NT2/D1 (cell line): ENCODE results near the gene CCNE1.

Experiments
- YY1 ChIP-seq: IDR thresholded peaks from 2 replicates; pipeline ENCODE4 v1.6.1; 2011; ENCODE audit not compliant: insufficient read length, insufficient read depth
- ZNF274 ChIP-seq: IDR thresholded peaks from 2 replicates; pipeline ENCODE4 v1.6.1; 2011; ENCODE audit warnings: mild to moderate bottlenecking, low read depth, low read length

DNA sequence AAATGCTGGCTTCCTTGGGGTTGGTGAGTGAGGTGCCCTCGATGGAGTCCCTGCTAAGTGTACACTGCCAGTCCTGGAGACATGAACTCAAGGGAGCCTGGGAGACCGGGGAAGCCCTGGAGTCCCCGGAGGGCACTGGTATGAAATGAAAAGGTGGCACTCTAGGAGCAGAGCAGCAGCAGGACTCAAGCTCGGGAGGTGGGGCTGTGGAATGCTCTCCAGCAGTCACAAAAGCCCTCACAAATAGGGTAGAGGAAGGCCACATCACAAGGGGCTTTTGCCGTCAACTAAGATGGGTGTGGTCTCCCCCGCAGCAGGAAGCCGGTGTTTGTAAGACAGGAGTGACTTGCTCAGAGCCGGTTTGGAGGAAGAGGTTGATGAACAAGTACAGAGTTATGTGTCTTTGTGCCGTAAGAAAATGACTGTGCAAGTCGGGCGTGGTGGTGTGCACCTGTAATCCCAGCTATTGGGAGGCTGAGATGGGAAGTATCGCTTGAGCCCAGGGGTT is 19.3 kb downstream of the CCNE1 start:
- no peak for TF ChIP-seq ZNF274
- TF ChIP-seq YY1 = no peak
